Left ventricle myocardium inferior (tissue), 1 donor: Measurements from ENCODE around the gene GRID1. TPM values are rescaled to one million over a fixed set of nuclear protein-coding genes. Genes with fewer than 3 reads are reported as not detected.

ENCODE experiments used
- DNase-seq: peaks from one replicate; pipeline ENCODE4 v3.0.0-alpha.2; 2020
- H3K27ac ChIP-seq: fragments of 200-600 bp; replicated peaks from 2 replicates; pipeline ENCODE4 v1.8.0; 2021
- H3K27me3 ChIP-seq: fragments of 200-600 bp; 2 replicates; pipeline ENCODE4 v1.8.0; 2021; ENCODE audit warnings: low read depth
- H3K36me3 ChIP-seq: fragments of 200-600 bp; 2 replicates; pipeline ENCODE4 v1.8.0; 2021
- H3K4me1 ChIP-seq: fragments of 200-600 bp; 2 replicates; pipeline ENCODE4 v1.8.0; 2021
- H3K4me3 ChIP-seq: fragments of 200-600 bp; 2 replicates; pipeline ENCODE4 v1.8.0; 2021; ENCODE audit warnings: mild to moderate bottlenecking, moderate library complexity
- H3K9me3 ChIP-seq: fragments of 200-600 bp; replicated peaks from 2 replicates; pipeline ENCODE4 v1.8.0; 2021
- intact Hi-C: fragments of 100-400 bp; cut with micrococcal nuclease; formaldehyde crosslinking; loops from one replicate; pipeline ENCODE4 v1.11.0; 2022
- total RNA-seq: library from RNA; stranded (reverse); fragmentation: NEBNext Ultra II Directional; extraction: Animal tissue kit (Norgen Biotek cat#: 25700); gene quantifications from one replicate; pipeline ENCODE4 v1.2.1, GENCODE V29; 2021
- TF ChIP-seq, protein P1 (sequence below): fragments of 200-600 bp; IDR thresholded peaks from 2 replicates; pipeline ENCODE4 v1.8.0; 2021; ENCODE audit warnings: antibody characterized with exemption, mild to moderate bottlenecking, borderline replicate concordance
- donor health status: DM: no; HTN: yes; CAD: no; lungs with severe emphysema.

GRID1 gene
- total RNA-seq, 1 donor from 2014 or later = 1.6 TPM

GRCh38 chr10:86282664-86283465, 83.7 kb downstream of the GRID1 start:
- no peak for DNase-seq
- H3K9me3 ChIP-seq = peaks cover 31% of the 10 kb centered on the region
- peaks cover 5% of the 10 kb centered on the region for H3K27me3 ChIP-seq
- intact Hi-C loops = no loop called here
- H3K27ac ChIP-seq = no peak overlapping the region
- TF ChIP-seq, protein P1, sequence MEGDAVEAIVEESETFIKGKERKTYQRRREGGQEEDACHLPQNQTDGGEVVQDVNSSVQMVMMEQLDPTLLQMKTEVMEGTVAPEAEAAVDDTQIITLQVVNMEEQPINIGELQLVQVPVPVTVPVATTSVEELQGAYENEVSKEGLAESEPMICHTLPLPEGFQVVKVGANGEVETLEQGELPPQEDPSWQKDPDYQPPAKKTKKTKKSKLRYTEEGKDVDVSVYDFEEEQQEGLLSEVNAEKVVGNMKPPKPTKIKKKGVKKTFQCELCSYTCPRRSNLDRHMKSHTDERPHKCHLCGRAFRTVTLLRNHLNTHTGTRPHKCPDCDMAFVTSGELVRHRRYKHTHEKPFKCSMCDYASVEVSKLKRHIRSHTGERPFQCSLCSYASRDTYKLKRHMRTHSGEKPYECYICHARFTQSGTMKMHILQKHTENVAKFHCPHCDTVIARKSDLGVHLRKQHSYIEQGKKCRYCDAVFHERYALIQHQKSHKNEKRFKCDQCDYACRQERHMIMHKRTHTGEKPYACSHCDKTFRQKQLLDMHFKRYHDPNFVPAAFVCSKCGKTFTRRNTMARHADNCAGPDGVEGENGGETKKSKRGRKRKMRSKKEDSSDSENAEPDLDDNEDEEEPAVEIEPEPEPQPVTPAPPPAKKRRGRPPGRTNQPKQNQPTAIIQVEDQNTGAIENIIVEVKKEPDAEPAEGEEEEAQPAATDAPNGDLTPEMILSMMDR = no peak
- no peak overlapping the region for H3K4me3 ChIP-seq
- H3K4me1 ChIP-seq = no peaks in the 10 kb centered on the region
- no peaks in the 10 kb centered on the region for H3K36me3 ChIP-seq

DNA sequence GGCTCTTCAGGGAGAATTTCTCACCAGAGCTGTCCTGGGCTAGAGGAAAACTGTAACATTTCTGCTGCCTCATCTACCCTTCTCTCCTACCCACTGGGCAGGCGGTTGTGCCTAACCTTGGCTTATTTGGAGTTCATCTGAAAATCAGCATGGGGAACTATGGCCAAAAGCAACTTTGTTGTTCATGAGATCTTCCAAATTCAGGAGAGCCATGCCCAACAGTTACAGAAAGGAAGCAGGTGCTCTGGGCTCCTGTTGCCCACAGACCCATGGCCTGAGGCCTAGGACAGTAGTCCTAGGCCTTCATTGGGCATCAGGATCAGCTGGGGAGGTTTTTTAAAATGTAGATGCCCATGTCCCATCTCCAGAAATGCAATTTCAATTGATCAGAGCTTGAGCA, 85.2 kb downstream of the GRID1 start:
- Histone ChIP-seq H3K27me3 (no peaks in the 10 kb centered on the region), H3K36me3 (no peaks in the 10 kb centered on the region), H3K4me3 (no peak overlapping the region), H3K4me1 (no peaks in the 10 kb centered on the region), H3K27ac (no peak overlapping the region), H3K9me3 (peaks cover 45% of the 10 kb centered on the region)
- no peak for DNase-seq
- TF ChIP-seq, protein P1 = no peak
- intact Hi-C loops = no loop called here

- no peaks in the 10 kb centered on the region for H3K36me3 ChIP-seq
- no peak overlapping the region for H3K4me3 ChIP-seq
- no peaks in the 10 kb centered on the region for H3K4me1 ChIP-seq
- H3K27ac ChIP-seq = no peak overlapping the region
- DNase-seq = no peak
- intact Hi-C loops = no loop called here
- TF ChIP-seq, protein P1 = no peak
- H3K9me3 ChIP-seq = peaks cover 13% of the 10 kb centered on the region
- H3K27me3 ChIP-seq = peaks cover 55% of the 10 kb centered on the region
Measured at GRCh38 chr10:86269332-86269731, 97.3 kb downstream of the GRID1 start.

- no peak overlapping the region for H3K27ac ChIP-seq
- intact Hi-C loops = no loop called here
- H3K4me3 ChIP-seq = no peak overlapping the region
- TF ChIP-seq, protein P1 = no peak
- no peak for DNase-seq
- H3K9me3 ChIP-seq = peaks cover 11% of the 10 kb centered on the region
- peaks cover 4% of the 10 kb centered on the region for H3K4me1 ChIP-seq
- no peaks in the 10 kb centered on the region for H3K36me3 ChIP-seq
- peaks cover 72% of the 10 kb centered on the region for H3K27me3 ChIP-seq
Measured at GRCh38 chr10:86267286-86268195, 99.1 kb downstream of the GRID1 start.

DNA sequence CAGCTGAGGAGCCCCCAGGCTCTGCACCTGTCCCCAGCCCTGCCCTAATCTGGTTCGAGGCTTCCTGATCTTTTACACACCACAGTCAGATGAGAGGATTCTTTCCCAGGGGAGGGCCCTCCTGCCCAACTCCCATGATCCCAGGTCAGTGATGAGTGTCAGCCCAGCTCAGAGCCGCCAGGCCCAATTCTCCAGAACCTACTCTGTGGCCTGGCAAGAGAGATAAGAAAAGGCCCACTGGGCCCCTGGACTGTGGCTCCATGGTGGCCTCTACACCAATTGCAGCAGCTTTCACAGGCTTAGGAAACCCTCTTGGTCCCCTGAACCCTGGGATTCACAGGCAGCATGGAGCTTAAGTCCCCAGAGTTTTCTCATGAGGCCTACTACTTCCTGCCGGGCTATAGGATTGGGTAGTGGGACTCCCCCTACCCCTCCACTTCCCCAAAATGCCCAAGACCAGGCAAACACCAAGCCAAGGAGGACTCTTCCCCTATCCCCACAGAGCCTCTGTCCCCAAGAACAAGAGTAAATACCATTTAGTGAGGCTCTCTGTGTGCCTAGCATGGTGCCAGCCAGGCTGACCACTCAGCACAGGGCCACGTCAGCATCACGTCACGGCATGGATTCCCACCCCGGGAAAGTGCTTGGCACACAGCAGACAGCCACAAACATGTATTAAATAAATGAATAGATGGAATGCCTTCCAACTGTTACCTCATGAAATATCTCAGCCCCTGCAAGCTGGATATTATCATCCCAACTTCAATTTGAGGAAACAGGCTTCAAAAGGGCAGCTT, 100.0 kb downstream of the GRID1 start:
- Histone ChIP-seq H3K27ac (no peak overlapping the region), H3K27me3 (peaks cover 81% of the 10 kb centered on the region), H3K4me3 (no peak overlapping the region), H3K4me1 (peaks cover 10% of the 10 kb centered on the region), H3K36me3 (no peaks in the 10 kb centered on the region), H3K9me3 (peaks cover 4% of the 10 kb centered on the region)
- no peak for DNase-seq
- TF ChIP-seq, protein P1 = no peak
- intact Hi-C loops = no loop called here
